HG03103 (cell line): ENCODE results near the gene PAPPA2.
"Not testable (repeated sequence)": the region's sequence is repeated elsewhere in the genome, so short reads cannot be mapped to it uniquely, and the experiment has no call there.

Source experiments
- ATAC-seq: cut with Tn5 transposase; IDR thresholded peaks from one replicate; pipeline ENCODE4 v1.9.1; 2021; ENCODE audit warnings: low read depth; ENCODE audit not compliant: unreplicated experiment

The PAPPA2 gene, protein sequence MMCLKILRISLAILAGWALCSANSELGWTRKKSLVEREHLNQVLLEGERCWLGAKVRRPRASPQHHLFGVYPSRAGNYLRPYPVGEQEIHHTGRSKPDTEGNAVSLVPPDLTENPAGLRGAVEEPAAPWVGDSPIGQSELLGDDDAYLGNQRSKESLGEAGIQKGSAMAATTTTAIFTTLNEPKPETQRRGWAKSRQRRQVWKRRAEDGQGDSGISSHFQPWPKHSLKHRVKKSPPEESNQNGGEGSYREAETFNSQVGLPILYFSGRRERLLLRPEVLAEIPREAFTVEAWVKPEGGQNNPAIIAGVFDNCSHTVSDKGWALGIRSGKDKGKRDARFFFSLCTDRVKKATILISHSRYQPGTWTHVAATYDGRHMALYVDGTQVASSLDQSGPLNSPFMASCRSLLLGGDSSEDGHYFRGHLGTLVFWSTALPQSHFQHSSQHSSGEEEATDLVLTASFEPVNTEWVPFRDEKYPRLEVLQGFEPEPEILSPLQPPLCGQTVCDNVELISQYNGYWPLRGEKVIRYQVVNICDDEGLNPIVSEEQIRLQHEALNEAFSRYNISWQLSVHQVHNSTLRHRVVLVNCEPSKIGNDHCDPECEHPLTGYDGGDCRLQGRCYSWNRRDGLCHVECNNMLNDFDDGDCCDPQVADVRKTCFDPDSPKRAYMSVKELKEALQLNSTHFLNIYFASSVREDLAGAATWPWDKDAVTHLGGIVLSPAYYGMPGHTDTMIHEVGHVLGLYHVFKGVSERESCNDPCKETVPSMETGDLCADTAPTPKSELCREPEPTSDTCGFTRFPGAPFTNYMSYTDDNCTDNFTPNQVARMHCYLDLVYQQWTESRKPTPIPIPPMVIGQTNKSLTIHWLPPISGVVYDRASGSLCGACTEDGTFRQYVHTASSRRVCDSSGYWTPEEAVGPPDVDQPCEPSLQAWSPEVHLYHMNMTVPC (N-terminal part only)

DNA sequence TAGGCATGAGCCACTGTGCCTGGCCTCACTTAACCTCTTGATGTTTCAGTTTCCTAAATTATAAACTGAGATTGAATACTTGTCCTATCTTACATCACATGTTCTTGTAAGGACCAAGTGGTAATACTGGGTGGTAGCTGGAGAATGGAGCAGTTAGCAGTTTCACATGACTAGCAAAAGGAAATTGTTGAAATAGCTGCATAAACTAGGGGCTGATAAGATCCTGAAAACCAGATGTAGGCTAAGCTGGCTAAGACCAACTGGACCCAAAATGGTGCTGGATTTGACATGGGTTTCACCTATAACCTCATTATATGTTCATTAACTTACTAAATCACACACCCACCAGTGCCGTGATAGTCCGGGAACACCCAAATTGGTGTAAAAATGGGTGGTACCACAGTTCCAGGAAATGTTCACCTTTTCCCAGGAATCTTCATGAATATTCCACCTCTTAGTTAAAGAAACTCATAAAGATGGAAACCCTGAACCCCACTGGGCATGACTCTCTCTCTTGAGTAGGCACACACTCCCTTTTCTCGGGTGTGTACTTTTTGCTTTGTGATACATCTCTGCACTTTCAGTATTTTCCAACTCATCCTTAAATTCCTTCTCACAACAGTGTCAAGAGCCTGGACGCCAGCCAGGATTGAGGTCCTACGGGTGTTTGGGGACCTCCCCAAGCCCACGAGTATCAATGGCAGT lies at the start of gene PAPPA2:
Gene PAPPA2, plus strand, starts transcription at position 502 of the 705 bp plus-strand sequence. CDS start 93,148 bp downstream, outside the sequence.
- ATAC-seq = no peak

DNA sequence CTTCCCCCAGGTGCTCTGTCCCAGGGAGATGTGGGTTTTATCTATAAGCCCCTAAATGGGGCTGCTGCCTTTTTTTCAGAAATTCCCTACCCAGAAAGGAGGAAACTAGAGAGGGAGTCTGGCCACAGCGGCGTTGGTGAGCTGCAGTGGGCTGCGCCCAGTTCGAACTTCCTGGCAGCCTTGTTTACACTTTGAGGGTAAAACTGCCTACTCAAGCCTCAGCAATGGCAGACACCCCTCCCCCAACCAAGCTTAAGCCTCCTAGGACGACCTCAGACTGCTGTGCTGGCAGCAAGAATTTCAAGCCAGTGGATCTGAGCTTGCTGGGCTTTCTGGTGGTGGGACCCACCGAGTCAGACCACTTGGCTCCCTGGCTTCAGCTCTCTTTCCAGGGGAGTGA lies 46.2 kb upstream of the PAPPA2 start:
- no peak for ATAC-seq

DNA sequence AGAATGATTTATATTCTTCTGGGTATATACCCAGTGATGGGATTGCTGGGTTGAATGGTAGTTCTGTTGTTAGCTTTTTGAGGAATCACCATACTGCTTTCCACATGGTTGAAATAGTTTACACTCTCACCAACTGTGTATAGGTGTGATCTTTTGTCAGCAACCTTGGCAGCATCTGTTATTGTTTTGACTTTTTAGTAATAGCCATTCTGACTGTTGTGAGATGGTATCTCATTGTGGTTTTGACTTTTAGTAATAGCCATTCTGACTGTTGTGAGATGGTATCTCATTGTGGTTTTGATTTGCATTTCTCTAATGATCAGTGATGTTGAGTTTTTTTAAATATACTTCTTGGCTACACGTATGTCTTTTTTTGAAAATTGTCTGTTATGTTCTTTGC lies 43.4 kb upstream of the PAPPA2 start:
- ATAC-seq = not testable (repeated sequence)

- ATAC-seq = no peak
These were observed 28.7 kb upstream of the PAPPA2 start for GRCh38 chr1:176434234-176434633.

DNA sequence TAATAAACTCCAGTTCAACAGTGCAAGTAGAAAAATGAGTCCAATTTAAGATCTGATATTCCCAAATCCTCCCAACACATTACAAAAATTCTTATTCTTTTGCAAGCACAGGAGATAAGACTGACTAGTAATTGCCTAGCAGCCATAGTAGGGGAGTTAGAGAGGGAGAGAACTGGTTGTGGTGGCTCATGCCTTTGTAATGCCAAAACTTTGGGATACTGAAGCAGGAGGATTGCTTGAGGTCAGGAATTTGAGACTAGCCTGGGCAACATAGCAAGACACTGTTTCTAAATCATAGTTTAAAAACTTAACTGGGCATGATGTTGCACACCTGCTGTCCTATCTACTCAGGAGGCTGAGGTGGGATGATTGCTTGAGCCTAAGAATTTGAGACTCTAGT lies 26.7 kb upstream of the PAPPA2 start:
- no peak for ATAC-seq

DNA sequence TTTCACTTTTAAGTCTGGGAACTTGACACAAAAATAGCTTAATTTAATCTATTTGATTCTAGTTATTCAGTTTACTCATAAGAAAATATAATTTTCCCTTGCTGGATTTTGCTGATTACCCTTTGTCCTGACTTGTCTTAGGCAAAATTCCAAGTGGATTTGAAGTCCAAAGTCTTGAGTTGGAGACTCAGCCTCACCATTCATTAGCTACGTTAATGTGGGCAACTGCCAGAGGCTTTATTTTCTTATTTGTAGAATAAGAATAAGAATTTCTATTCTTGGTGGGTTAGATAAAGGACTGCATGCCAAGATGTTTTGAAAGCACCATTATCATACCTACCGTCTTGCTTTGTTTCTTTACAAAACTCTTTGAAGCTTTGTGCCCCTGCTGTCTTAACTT lies 22.8 kb upstream of the PAPPA2 start:
- no peak for ATAC-seq

GRCh38 chr1:176444286-176444685 lies 18.7 kb upstream of the PAPPA2 start:
- no peak for ATAC-seq

DNA sequence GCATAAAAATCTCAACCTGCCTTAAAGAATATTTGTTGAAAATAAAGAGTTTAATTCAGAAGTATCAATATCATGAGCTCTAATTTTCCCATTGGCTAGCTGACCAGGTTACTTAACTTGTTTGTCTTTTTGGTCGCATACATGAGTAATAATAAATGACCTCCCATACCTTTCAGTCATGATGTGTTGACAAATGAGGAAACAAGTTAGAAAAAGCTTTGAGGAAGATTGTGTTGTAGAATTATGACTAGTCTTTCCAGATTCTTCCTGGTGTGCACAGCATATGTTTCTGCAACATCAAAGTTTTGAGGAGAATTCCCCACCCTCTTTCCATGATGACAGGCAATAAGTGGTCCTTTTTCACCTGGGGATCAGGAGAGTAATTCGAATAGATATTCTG lies 17.6 kb upstream of the PAPPA2 start:
- ATAC-seq = no peak

DNA sequence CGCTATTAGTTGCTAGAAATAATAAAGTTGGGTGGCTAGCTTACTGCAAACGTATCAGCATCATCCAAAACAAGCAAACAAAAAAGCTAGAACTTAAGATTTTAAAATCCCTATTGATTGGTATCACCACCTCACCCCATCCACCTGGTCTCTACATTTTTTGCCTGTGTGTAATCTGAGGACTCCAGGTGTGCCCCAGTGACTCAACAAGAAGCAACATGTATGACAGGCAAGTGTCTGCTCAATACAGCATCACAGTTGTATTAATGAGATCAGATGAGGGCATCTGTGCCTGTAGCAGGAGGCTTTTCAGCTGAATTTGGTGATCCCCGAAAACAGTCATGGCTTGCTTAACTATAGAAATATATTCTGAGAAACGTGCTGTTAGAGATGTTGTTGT lies 14.6 kb upstream of the PAPPA2 start:
- no peak for ATAC-seq

DNA sequence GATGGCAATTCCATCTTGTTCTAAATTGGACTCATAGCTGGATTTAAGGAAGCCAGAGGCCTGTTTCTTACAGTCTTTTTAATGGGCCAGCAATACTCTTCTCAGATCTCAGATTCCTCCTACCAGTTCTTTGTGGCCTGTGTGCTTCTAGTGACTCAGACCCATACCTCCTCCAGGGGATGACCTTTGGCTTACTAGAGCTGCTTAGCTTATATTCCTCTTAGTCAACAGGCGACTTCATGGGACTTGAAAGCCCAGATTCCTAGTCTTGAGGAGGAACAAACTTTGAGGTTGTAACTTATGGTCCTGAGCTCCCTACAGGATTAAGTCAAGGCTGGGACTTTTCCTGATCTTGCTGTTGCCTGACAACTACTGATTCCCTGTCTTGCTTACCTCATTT lies 12.4 kb upstream of the PAPPA2 start:
- ATAC-seq = no peak

- not testable (repeated sequence) for ATAC-seq
These were observed 11.2 kb upstream of the PAPPA2 start for GRCh38 chr1:176451741-176452140.

DNA sequence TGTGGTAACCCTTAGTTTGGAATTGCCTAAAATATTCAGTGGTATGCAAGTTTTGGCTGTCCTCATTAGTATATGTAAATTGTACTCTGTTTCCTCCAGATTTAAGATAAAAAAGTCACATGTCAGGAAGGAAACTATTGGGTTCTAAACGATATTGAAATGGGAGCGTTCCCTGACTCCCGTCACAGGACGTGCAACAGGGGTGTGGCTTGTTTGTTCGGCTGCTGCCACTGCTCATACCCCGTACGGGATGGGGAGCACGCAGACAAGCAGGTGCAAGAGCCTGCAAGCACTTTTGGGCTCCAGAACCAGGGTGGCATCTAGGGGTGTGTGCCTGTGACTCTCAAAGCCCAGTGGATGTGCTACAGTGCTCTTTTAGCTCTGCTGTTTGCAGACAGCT lies 6.2 kb upstream of the PAPPA2 start:
- no peak for ATAC-seq

DNA sequence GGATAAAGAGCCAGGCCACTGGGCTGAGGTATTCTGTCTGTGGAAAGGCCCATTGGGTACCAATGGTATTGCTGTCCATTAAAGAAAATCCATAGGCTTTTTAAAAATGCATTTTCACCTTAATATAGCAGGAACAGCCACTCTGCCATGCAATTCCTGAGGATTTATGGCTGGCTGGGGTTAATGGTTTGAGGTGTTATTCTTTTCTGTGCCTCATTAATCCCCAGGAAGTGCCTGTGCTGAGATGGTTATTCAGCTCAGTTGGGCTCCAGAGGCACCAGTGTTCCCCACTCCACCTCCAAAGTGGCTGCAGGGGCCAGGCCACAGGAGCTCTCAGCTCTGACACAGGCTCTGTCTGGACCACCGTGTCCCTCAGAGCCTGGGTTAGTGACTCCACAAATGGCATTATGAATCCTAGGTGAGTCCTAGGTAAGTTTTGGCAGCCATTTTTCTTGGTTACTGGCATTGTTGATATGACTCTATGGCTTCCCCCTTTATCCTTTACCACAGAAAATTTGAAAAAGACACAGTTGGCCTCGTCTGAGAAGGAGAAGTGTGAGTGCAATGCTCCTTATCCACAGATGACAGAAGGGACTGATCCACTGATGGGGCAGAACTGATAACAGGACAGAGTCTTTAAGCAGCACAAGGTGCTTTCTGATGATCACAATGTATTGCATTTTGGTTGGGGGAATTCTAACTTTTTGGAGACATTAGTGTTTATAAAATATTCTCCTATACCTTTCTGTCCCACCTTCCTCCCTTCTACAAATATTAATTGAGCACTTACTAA lies 2.2 kb upstream of the PAPPA2 start:
- no peak for ATAC-seq

- no peak for ATAC-seq
These were observed 1.4 kb upstream of the PAPPA2 start for GRCh38 chr1:176461576-176461975.

DNA sequence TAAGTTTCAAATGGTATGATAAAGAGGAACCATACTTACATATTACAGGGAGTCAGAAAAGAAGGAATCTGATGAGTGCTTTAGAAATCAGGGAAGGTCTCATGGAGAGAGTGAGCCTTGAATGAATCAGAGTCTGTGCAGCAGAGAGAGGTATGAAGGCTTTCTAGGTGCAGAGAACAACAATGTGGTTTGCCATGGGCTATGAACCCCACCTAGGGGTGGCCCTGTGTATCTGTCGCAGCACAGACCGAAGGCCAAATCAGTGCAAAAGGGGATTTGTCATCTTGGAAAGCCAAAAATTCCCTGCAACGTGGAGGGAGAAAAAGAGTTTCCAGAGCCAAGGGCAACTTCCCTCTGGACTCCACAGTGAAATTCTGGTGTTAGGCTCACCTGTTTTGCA lies 3.5 kb downstream of the PAPPA2 start:
- ATAC-seq = no peak

GRCh38 chr1:176469450-176470010 lies 6.6 kb downstream of the PAPPA2 start:
- ATAC-seq = no peak

DNA sequence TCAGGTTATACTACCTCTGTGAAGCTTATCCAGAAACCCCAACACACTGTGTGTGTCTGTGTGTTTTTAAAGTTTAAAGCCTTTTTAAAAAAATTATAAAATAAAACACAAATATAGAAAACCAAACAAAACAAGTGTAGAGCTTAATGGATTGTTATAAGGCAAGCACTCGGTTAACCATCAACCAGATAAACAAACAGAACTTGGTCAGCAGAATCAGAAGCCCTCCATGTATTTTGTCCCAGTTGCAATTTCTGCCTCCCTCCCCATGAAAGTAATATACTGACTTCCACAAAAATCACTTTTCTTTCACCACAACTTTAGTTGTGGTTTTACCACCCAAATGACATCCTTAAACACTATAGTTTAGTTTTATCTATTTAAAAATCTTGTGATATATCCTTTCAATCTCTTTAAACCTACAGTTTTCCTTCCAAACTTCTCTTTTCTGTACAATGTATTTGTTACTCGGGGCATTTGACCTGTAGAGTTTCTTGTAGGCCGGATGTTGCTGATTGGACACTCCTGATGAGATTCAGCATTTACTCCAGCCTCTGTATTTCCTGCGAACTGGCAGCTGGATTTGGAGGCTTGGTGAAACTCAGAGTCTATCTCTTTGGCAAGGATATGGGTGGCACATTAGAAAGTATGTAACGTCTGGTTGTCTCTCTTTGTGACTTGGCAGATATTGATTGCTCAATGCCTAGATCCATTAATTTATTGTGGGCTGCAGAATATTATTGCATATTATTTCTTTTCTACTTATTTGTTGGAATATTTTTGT lies 8.6 kb downstream of the PAPPA2 start:
- no peak for ATAC-seq

GRCh38 chr1:176479971-176480370 lies 17.0 kb downstream of the PAPPA2 start:
- no peak for ATAC-seq

DNA sequence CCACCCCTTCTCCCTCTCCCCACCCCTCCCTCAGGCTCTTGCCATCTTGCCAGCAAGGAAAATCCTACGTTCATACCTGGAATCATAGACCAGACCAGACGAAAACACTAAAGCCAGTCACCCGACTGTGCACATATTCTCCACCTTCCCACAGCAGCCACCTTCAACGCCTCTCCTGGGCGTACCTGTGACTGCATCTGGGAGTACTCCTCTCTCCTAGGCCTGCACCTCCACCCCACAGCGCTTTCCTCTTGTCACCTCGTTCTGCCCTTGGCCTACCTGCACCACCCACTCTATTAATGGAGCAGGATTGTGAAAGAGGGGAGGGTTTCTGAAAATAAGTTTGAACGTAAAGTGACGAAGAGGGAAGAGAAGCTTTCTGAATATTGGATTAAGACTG lies 17.8 kb downstream of the PAPPA2 start:
- no peak for ATAC-seq
